HepG2 (cell line): Measurements from ENCODE around the gene ENDOG.

Source experiments
- CREB1 ChIP-seq, 2 experiments: fragments of 450-650 bp in 1 of 2; IDR thresholded peaks; 2 replicates each; pipeline ENCODE4 v1.6.1; 2016 to 2017; ENCODE audit warnings: control low read depth in 1 of 2, mild to moderate bottlenecking in 1 of 2, missing compliant biosample characterization in 1 of 2, missing genetic modification characterization in 1 of 2
- DPF2 ChIP-seq: sonication (generic); formaldehyde crosslinking; IDR thresholded peaks from 2 replicates; pipeline ENCODE4 v1.4.0; 2020; ENCODE audit warnings: mild to moderate bottlenecking, low read depth, missing genetic modification reagents, borderline replicate concordance
- HDAC6 ChIP-seq: fragments of 200-600 bp; sonication (generic); IDR thresholded peaks from 2 replicates; pipeline ENCODE4 v1.7.0; 2017; ENCODE audit warnings: mild to moderate bottlenecking, antibody characterized with exemption, low read length, low read depth
- MED1 ChIP-seq: sonication (generic); formaldehyde crosslinking; IDR thresholded peaks from 2 replicates; pipeline ENCODE4 v1.4.0; 2020; ENCODE audit warnings: missing genetic modification reagents
- PHF21A ChIP-seq: sonication (generic); formaldehyde crosslinking; IDR thresholded peaks from 2 replicates; pipeline ENCODE4 v1.5.0; 2020; ENCODE audit warnings: mild to moderate bottlenecking, missing genetic modification reagents
- ZBTB8A ChIP-seq: sonication (generic); formaldehyde crosslinking; IDR thresholded peaks from 2 replicates; pipeline ENCODE4 v1.4.0; 2020; ENCODE audit warnings: mild to moderate bottlenecking, low read depth, missing genetic modification reagents, borderline replicate concordance
- ZNF451 ChIP-seq: sonication (generic); formaldehyde crosslinking; IDR thresholded peaks from 2 replicates; pipeline ENCODE4 v1.5.0; 2020; ENCODE audit warnings: mild to moderate bottlenecking, missing genetic modification reagents
- ZNF709 ChIP-seq: sonication (generic); formaldehyde crosslinking; IDR thresholded peaks from 2 replicates; pipeline ENCODE4 v1.5.0; 2020; ENCODE audit warnings: mild to moderate bottlenecking, missing genetic modification reagents
- TF ChIP-seq, protein P1 (sequence below): sonication (generic); formaldehyde crosslinking; IDR thresholded peaks from 2 replicates; pipeline ENCODE4 v1.4.0; 2020; ENCODE audit warnings: missing genetic modification reagents
- TF ChIP-seq, protein P2 (sequence below): sonication (generic); formaldehyde crosslinking; IDR thresholded peaks from 2 replicates; pipeline ENCODE4 v1.5.0; 2020; ENCODE audit warnings: mild to moderate bottlenecking, missing genetic modification reagents
- TF ChIP-seq, protein P3 (sequence below): sonication (generic); formaldehyde crosslinking; IDR thresholded peaks from 2 replicates; pipeline ENCODE4 v1.5.0; 2020; ENCODE audit warnings: mild to moderate bottlenecking, missing genetic modification reagents, moderate library complexity

DNA sequence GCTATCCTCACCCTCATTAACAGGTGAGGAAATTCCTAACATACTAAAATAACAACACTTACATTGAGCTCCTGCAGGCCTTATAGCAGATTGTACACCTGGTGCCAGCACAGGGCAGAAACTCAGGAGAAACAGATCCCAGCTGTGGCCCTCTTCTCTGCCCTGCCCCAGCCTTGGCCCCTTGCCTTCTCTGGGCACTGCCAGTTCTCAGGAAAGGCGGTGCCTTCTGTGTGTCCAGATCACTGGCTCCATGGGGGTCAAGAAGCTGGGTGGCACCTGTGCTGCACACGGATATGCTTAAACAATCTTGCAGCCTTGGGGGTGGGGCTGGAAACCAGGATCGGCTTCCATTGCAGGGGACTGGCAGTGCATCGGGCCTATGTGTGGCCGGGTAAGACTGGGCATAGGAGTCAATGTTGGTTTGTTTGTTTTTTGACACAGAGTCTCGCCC is 44.1 kb downstream of the ENDOG start:
- TF ChIP-seq ZNF709 (CRISPR knock-in tag) (no peak), CREB1 (IDR thresholded peaks at IDR 0.05) (no peak), CREB1 (CRISPR knock-in tag; IDR thresholded peaks at IDR 0.05) (no peak), PHF21A (no peak), DPF2 (CRISPR knock-in tag) (no peak), ZNF451 (CRISPR knock-in tag) (no peak), HDAC6 (no peak), ZBTB8A (no peak), MED1 (no peak)
- TF ChIP-seq, protein P1, sequence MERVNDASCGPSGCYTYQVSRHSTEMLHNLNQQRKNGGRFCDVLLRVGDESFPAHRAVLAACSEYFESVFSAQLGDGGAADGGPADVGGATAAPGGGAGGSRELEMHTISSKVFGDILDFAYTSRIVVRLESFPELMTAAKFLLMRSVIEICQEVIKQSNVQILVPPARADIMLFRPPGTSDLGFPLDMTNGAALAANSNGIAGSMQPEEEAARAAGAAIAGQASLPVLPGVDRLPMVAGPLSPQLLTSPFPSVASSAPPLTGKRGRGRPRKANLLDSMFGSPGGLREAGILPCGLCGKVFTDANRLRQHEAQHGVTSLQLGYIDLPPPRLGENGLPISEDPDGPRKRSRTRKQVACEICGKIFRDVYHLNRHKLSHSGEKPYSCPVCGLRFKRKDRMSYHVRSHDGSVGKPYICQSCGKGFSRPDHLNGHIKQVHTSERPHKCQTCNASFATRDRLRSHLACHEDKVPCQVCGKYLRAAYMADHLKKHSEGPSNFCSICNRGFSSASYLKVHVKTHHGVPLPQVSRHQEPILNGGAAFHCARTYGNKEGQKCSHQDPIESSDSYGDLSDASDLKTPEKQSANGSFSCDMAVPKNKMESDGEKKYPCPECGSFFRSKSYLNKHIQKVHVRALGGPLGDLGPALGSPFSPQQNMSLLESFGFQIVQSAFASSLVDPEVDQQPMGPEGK (CRISPR knock-in tag), result no peak
- TF ChIP-seq, protein P2, sequence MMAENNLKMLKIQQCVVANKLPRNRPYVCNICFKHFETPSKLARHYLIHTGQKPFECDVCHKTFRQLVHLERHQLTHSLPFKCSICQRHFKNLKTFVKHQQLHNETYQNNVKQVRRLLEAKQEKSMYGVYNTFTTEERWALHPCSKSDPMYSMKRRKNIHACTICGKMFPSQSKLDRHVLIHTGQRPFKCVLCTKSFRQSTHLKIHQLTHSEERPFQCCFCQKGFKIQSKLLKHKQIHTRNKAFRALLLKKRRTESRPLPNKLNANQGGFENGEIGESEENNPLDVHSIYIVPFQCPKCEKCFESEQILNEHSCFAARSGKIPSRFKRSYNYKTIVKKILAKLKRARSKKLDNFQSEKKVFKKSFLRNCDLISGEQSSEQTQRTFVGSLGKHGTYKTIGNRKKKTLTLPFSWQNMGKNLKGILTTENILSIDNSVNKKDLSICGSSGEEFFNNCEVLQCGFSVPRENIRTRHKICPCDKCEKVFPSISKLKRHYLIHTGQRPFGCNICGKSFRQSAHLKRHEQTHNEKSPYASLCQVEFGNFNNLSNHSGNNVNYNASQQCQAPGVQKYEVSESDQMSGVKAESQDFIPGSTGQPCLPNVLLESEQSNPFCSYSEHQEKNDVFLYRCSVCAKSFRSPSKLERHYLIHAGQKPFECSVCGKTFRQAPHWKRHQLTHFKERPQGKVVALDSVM (CRISPR knock-in tag), result no peak
- TF ChIP-seq, protein P3, sequence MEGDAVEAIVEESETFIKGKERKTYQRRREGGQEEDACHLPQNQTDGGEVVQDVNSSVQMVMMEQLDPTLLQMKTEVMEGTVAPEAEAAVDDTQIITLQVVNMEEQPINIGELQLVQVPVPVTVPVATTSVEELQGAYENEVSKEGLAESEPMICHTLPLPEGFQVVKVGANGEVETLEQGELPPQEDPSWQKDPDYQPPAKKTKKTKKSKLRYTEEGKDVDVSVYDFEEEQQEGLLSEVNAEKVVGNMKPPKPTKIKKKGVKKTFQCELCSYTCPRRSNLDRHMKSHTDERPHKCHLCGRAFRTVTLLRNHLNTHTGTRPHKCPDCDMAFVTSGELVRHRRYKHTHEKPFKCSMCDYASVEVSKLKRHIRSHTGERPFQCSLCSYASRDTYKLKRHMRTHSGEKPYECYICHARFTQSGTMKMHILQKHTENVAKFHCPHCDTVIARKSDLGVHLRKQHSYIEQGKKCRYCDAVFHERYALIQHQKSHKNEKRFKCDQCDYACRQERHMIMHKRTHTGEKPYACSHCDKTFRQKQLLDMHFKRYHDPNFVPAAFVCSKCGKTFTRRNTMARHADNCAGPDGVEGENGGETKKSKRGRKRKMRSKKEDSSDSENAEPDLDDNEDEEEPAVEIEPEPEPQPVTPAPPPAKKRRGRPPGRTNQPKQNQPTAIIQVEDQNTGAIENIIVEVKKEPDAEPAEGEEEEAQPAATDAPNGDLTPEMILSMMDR (CRISPR knock-in tag), result no peak
